GM19238 (cell line): ENCODE data around the gene TCP11X1.
"Not testable (repeated sequence)": the region's sequence is repeated elsewhere in the genome, so short reads cannot be mapped to it uniquely, and the experiment has no call there.

ENCODE experiments used
- DNase-seq: peaks from one replicate; pipeline ENCODE4 v3.0.0; 2011; ENCODE audit warnings: low spot score; ENCODE audit not compliant: insufficient read length

TCP11X1 gene

DNA sequence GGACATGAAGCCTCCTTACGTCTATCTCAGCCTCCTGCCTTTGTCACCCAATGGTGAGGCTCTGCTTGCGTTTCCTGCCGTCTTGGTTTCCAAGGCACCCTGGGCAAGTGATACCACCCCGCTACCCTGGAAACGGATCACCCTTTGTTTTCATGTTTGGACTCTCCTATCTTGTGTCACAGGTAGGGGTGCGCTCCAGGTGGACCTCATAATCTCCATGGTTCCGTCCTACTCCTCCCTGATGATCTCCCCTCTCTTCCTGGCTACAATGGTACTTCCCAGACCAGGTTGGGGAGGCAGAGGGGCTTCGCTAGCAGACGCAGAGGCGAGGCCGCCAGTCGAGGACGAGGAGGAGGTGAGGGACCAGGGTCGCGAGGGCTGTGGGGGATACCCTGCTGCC lies at the start of gene TCP11X1:
TCP11X1 (plus strand) TSS at position 316 of the 400 bp plus-strand sequence.
- DNase-seq, result not testable (repeated sequence)

DNA sequence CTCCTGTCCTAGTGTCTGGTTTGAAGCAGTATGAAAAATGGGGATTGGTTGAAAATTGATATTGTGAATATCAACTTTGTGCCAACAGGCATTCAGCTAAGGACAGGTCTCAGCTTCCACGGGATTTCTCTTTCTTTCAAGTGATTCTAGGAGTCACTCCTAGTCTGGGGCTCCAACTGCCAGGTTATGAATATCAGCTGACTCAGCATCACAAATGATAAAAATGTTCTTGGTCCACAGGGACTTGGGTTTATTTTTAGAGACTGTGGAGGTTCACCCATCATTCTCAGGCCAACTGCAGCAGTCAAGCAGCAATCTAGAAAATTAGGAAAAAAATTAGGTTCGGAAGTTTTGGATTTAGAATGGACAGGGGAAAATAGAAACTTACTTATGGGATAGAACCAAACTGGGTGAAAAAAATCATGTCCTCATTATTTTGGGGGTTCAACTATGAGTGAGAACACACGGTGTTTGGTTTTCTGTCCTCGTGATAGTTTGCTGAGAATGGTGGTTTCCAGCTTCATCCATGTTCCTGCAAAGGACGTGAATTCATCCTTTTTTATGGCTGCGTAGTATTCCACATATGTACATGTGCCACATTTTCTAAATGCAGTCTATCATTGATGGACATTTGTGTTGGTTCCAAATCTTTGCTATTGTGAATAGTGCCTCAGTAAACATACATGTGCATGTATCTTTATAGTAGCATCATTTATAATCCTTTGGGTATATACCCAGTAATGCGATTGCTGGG lies 29.0 kb upstream of the TCP11X1 start:
- no peak for DNase-seq

DNA sequence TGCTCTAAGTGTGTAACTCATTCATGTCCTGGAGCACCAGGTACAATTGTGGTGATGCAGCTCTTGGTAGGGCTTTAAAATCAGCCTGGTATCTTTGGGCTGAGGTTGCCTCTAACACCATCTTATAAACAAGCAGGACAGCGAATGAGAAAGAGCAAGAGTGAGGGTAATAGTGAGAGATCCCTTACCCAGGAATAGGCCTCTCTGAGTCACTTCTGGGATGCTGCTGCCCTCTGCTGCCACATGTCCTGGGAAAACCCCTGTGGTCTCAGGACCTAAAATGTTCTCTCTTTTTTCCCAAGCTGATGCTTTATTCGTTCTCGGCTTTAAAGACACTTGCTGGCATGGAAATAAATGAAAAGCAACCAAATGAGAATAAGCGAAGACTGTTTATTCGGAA lies 7.2 kb upstream of the TCP11X1 start:
- DNase-seq, result not testable (repeated sequence)

- DNase-seq, result not testable (repeated sequence)
Observed at GRCh38 chrX:102216497-102216896, 1.4 kb downstream of the TCP11X1 start.

DNA sequence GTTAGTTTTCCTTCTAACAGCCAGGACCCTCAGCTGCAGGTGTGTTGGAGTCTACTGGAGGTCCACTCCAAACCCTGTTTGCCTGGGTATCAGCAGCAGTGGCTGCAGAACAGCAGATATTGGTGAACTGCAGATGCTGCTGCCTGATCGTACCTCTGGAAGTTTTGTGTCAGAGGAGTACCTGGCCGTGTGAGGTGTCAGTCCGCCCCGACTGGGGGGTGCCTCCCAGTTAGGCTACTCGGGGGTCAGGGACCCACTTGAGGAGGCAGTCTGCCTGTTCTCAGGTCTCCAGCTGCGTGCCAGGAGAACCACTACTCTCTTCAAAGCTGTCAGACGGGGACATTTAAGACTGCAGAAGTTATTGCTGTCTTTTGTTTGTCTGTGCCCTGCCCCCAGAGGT lies 20.6 kb downstream of the TCP11X1 start:
- not testable (repeated sequence) for DNase-seq

GRCh38 chrX:102240265-102240664 lies 25.2 kb downstream of the TCP11X1 start:
- DNase-seq, result not testable (repeated sequence)

DNA sequence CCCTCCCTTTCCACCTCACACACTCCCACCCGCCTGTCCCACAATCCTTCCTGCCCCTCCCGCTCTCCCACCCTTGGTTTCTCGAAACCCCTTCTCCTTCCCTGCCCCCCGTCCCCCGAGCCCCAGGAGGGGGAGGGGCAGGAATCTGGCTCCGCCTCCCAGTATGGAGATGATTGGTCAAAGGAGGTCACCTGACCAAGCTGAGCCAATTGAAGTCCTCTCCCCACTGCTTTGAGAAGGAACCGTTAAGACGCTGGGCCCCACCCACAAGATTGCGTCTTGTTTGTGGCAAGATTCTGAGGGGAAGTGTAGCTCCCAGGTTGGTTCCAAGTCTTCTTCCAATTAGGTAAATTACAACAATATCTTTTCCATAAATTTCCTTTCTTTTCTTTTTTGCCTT lies 31.8 kb downstream of the TCP11X1 start, which contains the start of gene NXF2:
NXF2 (plus strand) TSS at position 275 of the 400 bp plus-strand sequence. CDS start 59,912 bp downstream, outside the sequence.
- DNase-seq, result not testable (repeated sequence)

DNA sequence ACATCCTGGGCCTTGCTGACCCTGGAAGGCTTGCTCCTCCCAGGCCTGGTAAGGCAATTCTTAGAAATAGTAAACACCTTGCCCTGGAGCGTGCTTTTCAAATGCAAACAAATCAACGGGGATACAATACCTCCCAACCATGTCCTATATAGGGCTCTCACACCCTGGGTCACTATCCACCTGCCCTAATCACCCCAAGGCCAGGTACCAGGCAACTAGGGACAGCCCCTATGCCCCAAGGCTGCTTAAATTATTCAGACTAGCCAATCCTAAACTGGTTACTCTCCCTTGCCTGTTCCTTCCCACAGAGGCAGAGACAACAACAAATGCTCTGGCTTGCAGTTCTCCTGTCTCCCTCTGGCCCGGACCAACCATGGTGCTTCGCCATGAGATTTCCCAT lies 57.1 kb downstream of the TCP11X1 start:
- not testable (repeated sequence) for DNase-seq
